NCI-H460 (cell line): ENCODE data around the gene MARCHF5. TPM values are rescaled to one million over a fixed set of nuclear protein-coding genes. Genes with fewer than 3 reads are reported as not detected.

Experiments used
- DNase-seq: peaks from one replicate; pipeline ENCODE4 v3.0.0-alpha.2; 2016; ENCODE audit warnings: low read depth; ENCODE audit errors: extremely low read depth
- polyA plus RNA-seq: library from polyadenylated mRNA; depleted of rRNA; stranded (reverse); fragments of >200 nt; gene quantifications from 2 replicates; pipeline ENCODE4 v1.2.3, GENCODE V29; 2014; cell fraction: nucleus; rRNA removed
- total RNA-seq: library from RNA; depleted of rRNA; stranded (reverse); fragments of >200 nt; shearing (Covaris generic); gene quantifications from 2 replicates; pipeline ENCODE4 v1.2.3, GENCODE V29; 2014; rRNA removed

Gene MARCHF5
- total RNA-seq = 8.5 and 9.7 TPM in 2 replicates
- 12.5 and 15.2 TPM in 2 replicates for polyA plus RNA-seq

DNA sequence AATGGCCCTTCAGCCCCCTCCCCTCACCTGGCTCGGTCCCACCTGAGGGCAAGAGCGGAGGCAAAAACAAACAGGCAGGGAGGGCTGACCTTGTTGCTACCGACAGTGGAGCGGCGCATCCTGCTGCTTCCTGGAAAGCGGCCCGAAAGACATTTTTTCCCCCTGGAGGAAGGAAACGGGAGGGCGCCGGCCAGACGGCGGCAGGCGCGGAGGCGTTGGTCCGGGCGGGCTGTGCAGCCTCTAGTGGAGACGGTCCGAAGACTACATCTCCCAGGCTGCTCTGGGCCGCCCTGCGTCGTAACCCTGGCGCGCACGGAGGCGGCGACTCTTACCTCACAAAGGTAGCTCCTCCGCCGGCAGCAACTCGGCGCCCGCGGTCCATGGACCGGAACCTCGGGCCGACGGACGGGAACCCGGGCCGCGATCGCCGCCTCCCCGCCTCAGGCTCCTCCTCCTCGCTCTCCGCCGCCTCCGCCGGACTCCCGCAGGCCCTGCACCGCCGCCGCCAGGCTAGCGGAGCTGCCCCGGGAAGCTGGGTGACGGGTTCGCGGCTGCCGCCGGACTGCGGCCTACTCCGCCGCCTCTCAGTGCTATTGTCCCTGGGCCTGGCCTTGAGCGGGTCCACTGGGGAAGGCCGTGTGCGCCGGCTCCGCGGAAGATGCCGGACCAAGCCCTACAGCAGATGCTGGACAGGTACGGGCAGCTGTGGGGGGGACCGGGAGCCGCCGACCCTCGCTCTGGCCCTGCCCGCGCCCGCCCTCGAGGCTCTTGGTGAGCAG lies at the start of gene MARCHF5, which contains the start of gene CPEB3:
Gene MARCHF5, plus strand, starts transcription at position 331 of the 779 bp plus-strand sequence. Its CDS starts 328 bp downstream, at position 659.
Gene CPEB3, minus strand, starts transcription at position 242 of the 779 bp plus-strand sequence. CDS start 50,728 bp downstream, outside the sequence.
- DNase-seq = peak; percentile 93

- no peak for DNase-seq
Measured at GRCh38 chr10:92241501-92241900, 49.5 kb upstream of the MARCHF5 start.

- DNase-seq = no peak
Measured at GRCh38 chr10:92242380-92242779, 48.6 kb upstream of the MARCHF5 start.

GRCh38 chr10:92242910-92243671 lies 47.9 kb upstream of the MARCHF5 start:
- DNase-seq = peak; percentile 43

- no peak for DNase-seq
Measured at GRCh38 chr10:92244796-92245195, 46.2 kb upstream of the MARCHF5 start.

DNA sequence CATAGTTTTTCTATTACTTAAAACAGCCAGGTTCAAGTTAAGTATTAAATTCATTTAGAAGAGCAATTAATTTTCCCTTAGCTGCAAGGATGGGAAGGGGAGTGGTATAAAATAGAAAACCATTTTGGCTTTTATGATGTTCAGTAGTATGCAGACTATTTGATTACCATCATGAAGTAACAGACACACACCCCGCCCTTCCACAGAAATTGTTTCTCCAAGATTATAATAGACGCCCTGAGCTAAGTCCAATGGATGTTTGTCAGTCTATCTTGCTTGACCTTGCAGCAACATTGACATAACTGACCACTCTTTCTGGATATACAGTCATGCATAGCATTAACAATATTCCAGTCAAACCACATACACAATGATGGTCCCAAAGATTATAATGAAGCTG lies 42.4 kb upstream of the MARCHF5 start:
- no peak for DNase-seq

GRCh38 chr10:92263396-92263795 lies 27.6 kb upstream of the MARCHF5 start:
- no peak for DNase-seq

- DNase-seq = no peak
Measured at GRCh38 chr10:92264249-92264648, 26.7 kb upstream of the MARCHF5 start.

DNA sequence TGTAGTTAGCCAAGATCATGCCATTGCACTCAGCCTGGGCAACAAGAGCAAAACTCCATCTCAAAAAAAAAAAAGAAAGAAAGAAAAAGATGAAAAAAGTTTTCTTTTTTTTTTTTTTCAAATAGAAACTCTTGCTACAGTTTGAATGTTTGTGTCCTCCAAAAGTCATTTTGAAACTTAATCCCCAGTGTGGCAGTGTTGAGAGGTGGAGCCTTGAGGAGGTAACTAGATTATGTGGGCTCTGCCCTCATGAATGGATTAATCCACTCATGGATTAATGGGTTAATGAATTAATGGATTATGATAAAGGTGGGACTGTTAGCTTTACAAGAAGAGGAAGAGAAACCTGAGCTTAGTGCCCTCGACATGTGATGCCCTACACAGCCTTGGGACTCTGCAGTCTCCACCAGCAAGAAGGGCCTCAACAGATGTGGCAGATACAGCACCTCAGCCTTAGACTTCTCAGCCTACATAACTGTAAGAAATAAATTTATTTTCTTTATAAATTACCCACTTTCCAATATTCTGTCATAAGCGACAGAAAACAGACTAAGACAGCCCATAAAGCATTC lies 25.2 kb upstream of the MARCHF5 start:
- DNase-seq = no peak

GRCh38 chr10:92267343-92267742 lies 23.6 kb upstream of the MARCHF5 start:
- DNase-seq = no peak

DNA sequence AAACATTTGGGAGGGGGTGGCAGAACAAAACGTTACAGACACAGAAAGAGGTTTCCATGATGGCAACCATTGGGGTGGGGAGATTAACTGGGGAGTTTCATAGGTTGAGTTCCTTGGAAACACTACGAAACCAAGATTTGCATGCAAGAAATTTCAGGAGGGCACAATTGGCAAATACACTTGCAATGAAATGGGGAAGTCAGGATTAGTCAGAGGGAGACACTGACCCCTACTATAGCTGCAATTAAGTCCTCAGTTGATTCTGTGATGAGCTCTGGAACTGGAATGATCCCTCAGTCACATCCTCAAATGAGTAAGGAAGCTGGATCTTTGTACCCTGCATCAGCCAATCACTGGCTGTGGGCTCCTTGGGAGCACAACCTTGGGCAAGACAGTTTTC lies 22.2 kb upstream of the MARCHF5 start:
- DNase-seq = no peak

GRCh38 chr10:92274071-92274470 lies 16.9 kb upstream of the MARCHF5 start:
- no peak for DNase-seq

GRCh38 chr10:92278996-92279696 lies 11.8 kb upstream of the MARCHF5 start:
- no peak for DNase-seq

DNA sequence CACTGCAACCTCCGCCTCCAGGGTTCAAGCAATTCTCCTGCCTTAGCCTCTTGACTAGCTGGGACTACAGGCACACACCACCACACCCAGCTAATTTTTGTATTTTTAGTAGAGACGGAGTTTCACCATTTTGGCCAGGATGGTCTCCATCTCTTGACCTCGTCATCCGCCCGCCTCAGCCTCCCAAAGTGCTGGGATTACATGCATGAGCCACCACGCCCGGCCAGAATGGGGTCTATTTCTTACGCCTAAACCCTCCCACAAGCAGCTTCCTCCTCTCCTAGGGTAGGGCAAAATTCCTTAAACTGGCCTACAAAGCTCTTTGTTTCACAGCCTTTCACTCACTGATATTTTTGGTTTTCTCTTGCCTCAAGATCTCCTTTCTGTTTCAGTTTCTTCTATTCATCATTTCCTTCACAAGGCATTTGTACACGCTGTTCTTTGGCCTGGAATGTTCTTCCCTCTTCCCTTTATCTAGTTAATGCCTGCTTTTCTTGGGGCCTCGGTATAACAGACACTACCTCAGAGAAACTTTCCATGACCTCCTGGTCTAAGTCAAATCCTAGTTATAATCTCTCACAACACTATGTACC lies 6.8 kb upstream of the MARCHF5 start:
- DNase-seq = no peak

- peak; percentile 14 for DNase-seq
Measured at GRCh38 chr10:92290076-92290836, 711 bp upstream of the MARCHF5 start.

DNA sequence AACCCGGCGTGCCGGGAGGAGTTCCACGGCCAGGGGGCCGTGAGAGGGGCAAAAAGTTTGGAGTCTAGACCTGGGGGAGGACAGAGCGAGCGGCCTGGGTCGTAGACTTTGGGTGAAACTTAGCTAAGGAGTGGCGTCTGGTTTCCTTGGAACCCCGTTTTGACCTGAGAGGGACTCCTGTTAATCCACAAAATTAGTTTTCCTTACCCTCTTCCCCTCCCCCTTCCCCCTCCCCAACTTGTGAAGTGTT lies 574 bp downstream of the MARCHF5 start:
- DNase-seq = no peak

- DNase-seq = peak; percentile 30
Measured at GRCh38 chr10:92291921-92292845, 1.2 kb downstream of the MARCHF5 start.

GRCh38 chr10:92298487-92298886 lies 7.5 kb downstream of the MARCHF5 start:
- no peak for DNase-seq

DNA sequence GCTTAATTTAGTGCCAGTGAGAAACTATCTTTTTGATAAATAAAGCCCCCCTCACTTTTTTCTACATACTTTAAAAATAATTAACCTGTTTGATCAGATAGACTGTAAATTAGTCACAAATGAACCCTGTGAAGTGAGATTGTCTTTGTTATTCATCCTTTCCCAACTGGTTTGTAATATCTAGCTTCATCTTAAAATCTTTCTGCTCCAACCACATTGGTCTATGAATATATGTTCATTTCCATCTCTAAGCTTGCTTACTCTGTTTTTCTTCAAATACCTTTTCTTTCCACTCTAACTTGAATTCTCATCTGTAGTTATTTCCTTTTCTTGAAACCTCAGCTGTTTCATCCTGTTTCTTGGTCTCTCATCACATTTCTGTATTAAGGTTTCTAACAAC lies 12.1 kb downstream of the MARCHF5 start:
- DNase-seq = no peak
